Retinal pigment epithelial cell (primary cell): ENCODE data around the gene TRNT1.

Source experiments
- DNase-seq: peaks from one replicate; pipeline ENCODE4 v3.0.0-alpha.2; 2010; ENCODE audit warnings: low read depth
- H3K4me3 ChIP-seq: 2 replicates; pipeline ENCODE4 v1.5.1; 2011; ENCODE audit warnings: mild to moderate bottlenecking, low read length, control low read depth, moderate library complexity
- TF ChIP-seq, protein P1 (sequence below): conservative IDR thresholded peaks from 2 replicates; pipeline ENCODE4 v1.5.1; 2011; ENCODE audit warnings: low read depth, low read length, control low read depth, inconsistent platforms

TRNT1 gene

DNA sequence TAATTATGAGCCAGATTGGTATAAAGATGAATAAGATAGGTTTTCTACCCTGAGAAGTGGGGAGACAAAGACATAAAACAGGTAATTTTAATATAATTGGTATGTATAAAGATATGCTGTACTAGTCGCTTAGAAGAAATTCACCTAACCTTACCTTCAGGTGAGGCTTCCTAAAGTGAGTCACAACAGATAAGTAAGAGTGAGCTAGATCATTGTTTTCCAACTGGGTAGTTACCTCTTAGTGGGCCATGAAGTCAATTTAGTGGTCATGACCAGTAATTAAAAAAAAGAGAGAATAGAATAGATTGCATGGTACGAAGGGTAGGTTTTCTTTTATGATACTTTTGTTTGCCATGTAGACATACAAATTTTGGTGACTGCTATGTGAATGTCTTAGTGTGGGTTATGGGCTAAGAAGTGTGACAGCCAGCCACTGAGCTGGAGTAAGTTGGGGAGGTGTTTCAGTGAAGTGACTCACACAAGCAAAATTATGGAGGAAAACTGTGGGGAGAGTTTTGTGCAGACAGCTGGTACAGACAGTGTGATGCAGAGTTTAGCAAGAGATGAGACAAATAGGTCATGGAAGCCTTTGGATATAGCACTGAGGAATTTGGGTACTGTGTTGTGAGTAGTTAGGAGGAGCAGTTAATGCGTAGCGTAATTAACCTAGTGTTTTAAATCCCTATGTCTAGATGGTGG is 8.2 kb downstream of the TRNT1 start:
- H3K4me3 ChIP-seq = no peak overlapping the region
- no peak for DNase-seq
- TF ChIP-seq, protein P1, sequence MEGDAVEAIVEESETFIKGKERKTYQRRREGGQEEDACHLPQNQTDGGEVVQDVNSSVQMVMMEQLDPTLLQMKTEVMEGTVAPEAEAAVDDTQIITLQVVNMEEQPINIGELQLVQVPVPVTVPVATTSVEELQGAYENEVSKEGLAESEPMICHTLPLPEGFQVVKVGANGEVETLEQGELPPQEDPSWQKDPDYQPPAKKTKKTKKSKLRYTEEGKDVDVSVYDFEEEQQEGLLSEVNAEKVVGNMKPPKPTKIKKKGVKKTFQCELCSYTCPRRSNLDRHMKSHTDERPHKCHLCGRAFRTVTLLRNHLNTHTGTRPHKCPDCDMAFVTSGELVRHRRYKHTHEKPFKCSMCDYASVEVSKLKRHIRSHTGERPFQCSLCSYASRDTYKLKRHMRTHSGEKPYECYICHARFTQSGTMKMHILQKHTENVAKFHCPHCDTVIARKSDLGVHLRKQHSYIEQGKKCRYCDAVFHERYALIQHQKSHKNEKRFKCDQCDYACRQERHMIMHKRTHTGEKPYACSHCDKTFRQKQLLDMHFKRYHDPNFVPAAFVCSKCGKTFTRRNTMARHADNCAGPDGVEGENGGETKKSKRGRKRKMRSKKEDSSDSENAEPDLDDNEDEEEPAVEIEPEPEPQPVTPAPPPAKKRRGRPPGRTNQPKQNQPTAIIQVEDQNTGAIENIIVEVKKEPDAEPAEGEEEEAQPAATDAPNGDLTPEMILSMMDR = no peak

DNA sequence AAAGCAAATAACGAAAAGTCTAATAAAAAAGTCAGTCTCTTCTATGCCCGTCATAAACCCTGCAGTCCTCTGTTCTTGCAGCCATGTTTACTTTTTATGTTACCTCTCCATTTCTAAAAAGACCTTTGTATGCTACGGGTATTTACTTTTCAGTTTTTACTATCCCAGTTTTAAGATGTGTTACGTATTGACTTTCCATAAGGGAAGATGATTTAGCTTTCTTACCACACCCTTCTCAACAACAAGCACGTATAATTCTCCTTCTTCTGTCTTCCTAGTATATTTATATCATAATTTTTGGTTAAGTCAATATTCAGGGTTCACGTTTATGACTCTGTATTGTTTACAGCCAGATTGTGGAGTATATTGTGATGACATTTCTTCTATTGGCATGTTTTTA is 10.8 kb downstream of the TRNT1 start:
- no peak overlapping the region for H3K4me3 ChIP-seq
- TF ChIP-seq, protein P1 = no peak
- DNase-seq = no peak

DNA sequence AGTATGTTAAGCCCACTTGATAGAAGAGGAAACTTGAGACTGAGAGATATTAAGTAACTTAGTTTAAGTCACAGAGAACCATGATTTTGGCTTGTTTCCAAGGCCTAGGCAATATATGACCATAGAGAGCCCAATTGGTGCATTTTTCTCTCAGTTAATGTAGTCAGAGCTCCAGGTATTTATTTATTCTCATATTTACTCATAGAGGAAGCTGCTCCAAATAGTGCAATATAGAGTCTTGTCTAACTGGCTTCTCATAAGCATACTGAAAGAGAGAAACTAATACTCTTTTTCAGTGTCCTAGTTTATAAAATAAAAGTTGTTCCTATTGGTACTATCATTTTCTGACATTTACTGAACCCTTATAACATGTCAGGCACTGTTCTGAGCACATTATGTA is 15.2 kb downstream of the TRNT1 start:
- TF ChIP-seq, protein P1 = no peak
- no peak for DNase-seq
- no peak overlapping the region for H3K4me3 ChIP-seq

DNA sequence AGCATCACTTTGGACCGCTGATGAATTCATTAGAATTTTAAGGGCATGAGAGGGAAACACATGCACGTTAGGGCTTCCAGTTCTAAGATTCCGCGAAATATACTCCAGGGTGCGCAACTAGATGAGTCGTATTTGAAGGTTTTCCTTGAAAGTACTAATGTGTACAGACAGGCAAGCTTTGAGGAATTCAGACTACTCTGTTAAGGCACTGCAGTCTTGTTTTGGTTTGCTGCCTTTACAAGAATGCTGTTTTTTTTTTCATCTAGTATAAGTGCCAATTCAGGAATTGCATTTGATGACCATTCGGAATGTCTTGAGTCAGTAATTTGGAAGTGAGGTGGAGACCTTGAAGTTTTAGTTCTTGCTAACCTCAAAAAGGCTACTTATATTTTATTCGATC is 19.1 kb downstream of the TRNT1 start:
- TF ChIP-seq, protein P1 = no peak
- no peak overlapping the region for H3K4me3 ChIP-seq
- no peak for DNase-seq

DNA sequence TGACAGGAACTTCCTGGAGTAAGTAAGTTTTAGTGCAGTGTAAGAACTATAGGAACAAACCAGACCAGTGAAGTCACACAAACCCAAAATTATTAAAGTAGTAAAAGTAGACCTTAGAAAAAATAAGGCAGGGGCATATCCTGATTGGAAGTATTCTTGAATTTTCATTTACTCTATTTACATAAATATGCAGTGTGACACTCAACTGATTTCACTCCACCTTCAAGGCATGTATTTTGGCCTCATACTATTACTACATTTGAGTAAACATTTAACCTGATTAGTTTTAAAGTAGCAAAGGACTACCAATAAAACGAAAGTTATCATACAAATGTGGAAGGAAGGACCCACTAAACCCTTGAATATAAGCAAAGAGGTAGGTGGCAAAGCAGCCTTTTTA is 22.8 kb downstream of the TRNT1 start:
- TF ChIP-seq, protein P1 = no peak

DNA sequence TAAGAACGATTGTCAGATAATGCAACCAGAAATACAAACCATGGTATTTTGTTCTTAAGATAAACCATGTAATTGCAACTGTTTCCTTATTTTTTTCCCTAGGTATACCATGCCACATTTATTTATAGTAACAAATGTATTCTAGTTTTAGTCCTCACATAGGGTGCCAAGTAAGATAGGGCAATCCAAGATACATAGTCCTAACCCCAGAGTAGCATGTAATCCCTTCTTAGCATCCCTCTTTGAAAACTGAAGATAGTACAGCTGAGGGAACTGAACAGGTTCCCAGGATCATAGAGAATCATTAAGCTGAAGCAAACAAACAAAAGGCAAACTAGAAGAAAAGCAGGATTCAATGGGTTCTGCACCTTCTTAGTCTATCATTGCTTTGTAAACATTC is 24.8 kb downstream of the TRNT1 start:
- DNase-seq = no peak
- TF ChIP-seq, protein P1 = no peak
- H3K4me3 ChIP-seq = no peak overlapping the region

More for the DNA sequence above, 22.8 kb downstream of the TRNT1 start:
- DNase-seq = no peak
- no peak overlapping the region for H3K4me3 ChIP-seq

DNA sequence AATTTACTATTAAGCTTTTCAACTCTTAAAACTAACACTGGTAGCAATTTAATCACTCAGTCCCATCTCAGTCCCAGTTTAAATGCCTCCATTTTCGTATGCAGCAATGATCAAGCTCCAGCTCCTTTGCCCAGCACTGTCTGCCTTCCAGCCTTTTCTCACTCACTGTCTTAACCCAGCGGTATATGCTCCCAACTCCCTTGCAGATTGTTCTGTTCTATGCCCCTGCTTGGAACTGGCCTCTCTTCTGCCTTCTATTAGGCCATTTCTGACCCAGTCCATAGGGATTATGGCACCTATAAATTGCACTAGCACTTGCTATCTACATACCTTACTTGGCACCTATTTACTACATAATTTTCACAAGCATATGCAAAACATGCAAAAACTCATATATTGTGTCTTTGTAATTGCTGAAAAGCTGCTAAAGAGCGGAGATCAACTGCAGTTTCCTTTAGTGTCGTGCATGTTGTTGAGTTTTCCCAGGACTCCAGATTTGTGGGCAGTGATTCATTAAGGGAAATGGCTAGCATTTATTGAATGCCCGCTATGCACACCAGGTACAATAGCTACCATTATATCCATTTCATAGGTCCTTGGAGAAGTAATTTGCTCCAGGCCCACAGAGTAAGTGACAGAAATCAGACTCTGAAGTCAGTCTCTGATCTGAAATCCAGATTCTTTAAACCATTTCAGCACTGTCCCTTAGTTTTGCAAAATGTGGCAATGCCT is 28.3 kb downstream of the TRNT1 start:
- TF ChIP-seq, protein P1 = no peak
- DNase-seq = no peak
- H3K4me3 ChIP-seq = no peak overlapping the region
